ENCODE measurements around the gene TRAF1. TPM values are rescaled to one million over a fixed set of nuclear protein-coding genes. Genes with fewer than 3 reads are reported as not detected.

The TRAF1 gene
- total and polyA plus RNA-seq, 5 donors from 2014 or later: 13.5 to 167 (median 16.9) TPM

Other genes starting within 250 kb of the TRAF1 start
- 17.8 TPM for gene MEGF9, start 212.3 kb downstream of the TRAF1 start, total RNA-seq
- 1 to 10 TPM; 4.6 to 7.7 (median 7.3) TPM for gene MEGF9, start 212.3 kb downstream of the TRAF1 start, polyA plus RNA-seq
- 87.8 TPM for gene FBXW2, start 133.4 kb downstream of the TRAF1 start, total RNA-seq
- 10 to 100 TPM; 34.0 to 43.1 (median 39.3) TPM for gene FBXW2, start 133.4 kb downstream of the TRAF1 start, polyA plus RNA-seq
- 44.0 TPM for gene PSMD5, start 83.9 kb downstream of the TRAF1 start, total RNA-seq
- gene PSMD5, start 83.9 kb downstream of the TRAF1 start, polyA plus RNA-seq: 10 to 100 TPM; 27.0 to 34.5 (median 29.9) TPM
- 149 TPM for gene PHF19, start 49.6 kb downstream of the TRAF1 start, total RNA-seq
- gene PHF19, start 49.6 kb downstream of the TRAF1 start, polyA plus RNA-seq: 10 to 100 TPM; 21.4 to 43.2 (median 31.9) TPM
- gene C5, start 123.5 kb upstream of the TRAF1 start, total RNA-seq: 1.5 TPM
- 1 to 10 TPM in 2 of 4 donors, under 1 TPM in 1, not detected in 1; 0.31 to 1.1 (median 1.1) TPM for gene C5, start 123.5 kb upstream of the TRAF1 start, polyA plus RNA-seq
- gene CNTRL, start 148.2 kb upstream of the TRAF1 start, total RNA-seq: 135 TPM
- gene CNTRL, start 148.2 kb upstream of the TRAF1 start, polyA plus RNA-seq: 10 to 100 TPM; 12.2 to 17.8 (median 14.8) TPM

All from CD4-positive, CD25-positive, alpha-beta regulatory T cell (primary cell).